Measurements from ENCODE around the gene VSIG10. TPM values are rescaled to one million over a fixed set of nuclear protein-coding genes. Genes with fewer than 3 reads are reported as not detected.

The VSIG10 gene
- total RNA-seq, 1 donor from 2014 or later = 12.0 TPM

DNA sequence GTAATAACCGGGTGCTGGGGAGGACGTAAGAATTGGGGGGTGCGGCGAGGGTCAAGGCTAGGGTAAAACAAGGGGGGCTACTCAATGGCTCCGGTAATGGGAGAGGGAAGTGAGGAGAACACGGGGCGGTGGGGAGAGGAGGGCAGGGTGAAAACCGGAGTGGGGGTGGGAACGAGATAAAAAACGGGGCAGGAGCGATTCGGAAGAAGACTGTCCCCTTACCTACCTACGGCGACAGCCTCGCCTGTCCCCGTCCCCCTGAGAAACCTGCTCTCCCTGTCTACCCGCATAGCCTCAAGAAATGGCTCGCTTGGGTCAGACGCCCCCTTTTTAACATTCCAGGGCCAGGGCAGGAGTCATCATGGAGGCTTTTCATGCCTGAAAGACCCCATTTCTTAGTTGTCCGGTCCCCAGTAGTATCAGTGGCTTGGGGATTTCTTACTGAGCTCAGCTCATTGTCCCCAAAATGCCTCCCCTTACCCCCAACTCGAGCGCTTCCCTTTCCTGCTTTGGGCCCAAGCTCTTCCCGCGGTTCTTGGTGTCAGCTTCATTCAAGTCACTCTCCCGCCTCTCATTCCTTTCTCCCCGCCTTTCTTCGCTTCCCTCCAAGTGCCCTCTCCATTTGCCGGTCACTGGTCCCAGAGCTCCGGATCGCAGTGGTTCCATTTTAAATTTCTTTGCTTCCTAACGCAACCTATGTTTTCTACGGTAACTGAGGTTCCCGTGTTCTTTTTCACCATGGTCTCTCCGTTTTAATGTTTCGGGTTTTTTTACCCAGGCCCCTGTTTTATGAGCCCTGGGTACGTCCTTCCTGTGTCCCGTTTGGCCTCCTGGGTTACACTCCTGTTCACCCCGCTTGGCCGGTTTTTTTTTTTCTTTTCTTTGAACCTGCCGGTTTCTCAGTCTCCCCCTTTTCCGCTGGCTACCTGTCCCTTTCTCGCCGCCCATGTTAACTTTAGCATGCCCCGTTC lies 41.7 kb downstream of the VSIG10 start:
- Histone ChIP-seq H3K9me3 (ENCODE audit: insufficient read depth, low read depth, low read length) (no peaks in the 10 kb centered on the region), H3K27ac (ENCODE audit: low read depth, low read length) (peak overlapping the region; percentile 88), H3K9ac (ENCODE audit: low read length) (peak overlapping the region; percentile 99), H2AFZ (ENCODE audit: low read depth, low read length) (peak overlapping the region; percentile 66), H3K36me3 (ENCODE audit: insufficient read depth, low read length) (no peaks in the 10 kb centered on the region), H3K4me3 (ENCODE audit: insufficient read depth, low read depth, low read length) (peak overlapping the region; percentile 70), H3K79me2 (ENCODE audit: insufficient read depth, low read length) (peaks cover 48% of the 10 kb centered on the region), H3K27me3 (ENCODE audit: insufficient read depth, low read length) (no peaks in the 10 kb centered on the region), H4K20me1 (ENCODE audit: insufficient read depth, low read length) (peaks cover 4% of the 10 kb centered on the region), H3K4me2 (ENCODE audit: low read length) (peak overlapping the region; percentile 99), H3K4me1 (ENCODE audit: insufficient read depth, low read length) (peaks cover 21% of the 10 kb centered on the region)
- Mint-ChIP-seq H3K9me3 (ENCODE audit: unreplicated experiment) (no peaks in the 10 kb centered on the region), H3K4me3 (ENCODE audit: unreplicated experiment) (peak overlapping the region; percentile 94), H3K27ac (ENCODE audit: unreplicated experiment) (peak overlapping the region; percentile 91), H3K36me3 (ENCODE audit: low read depth, unreplicated experiment) (peaks cover 4% of the 10 kb centered on the region), H3K4me1 (ENCODE audit: low read depth, unreplicated experiment) (peaks cover 27% of the 10 kb centered on the region), H3K27me3 (ENCODE audit: low read depth, unreplicated experiment) (no peaks in the 10 kb centered on the region)
- FAIRE-seq (no peak), DNase-seq (ENCODE audit: low read depth) (peak; percentile 54)
- TF ChIP-seq CTCF (IDR thresholded peaks at IDR 0.05; ENCODE audit: insufficient read depth, low read depth, low read length) = no peak
- no peak for TF ChIP-seq EZH2 (IDR thresholded peaks at IDR 0.05; ENCODE audit: insufficient read depth, low read length)

- no peak for TF ChIP-seq EZH2 (IDR thresholded peaks at IDR 0.05; ENCODE audit: insufficient read depth, low read length)
- no peak for TF ChIP-seq CTCF (IDR thresholded peaks at IDR 0.05; ENCODE audit: insufficient read depth, low read depth, low read length)
- H3K4me3 Mint-ChIP-seq (ENCODE audit: unreplicated experiment) = peak within 1 kb of the TSS; percentile 96
- Histone ChIP-seq H3K27me3 (ENCODE audit: insufficient read depth, low read length) (no peaks in the 10 kb centered on the region), H2AFZ (ENCODE audit: low read depth, low read length) (peak within 1 kb of the TSS; percentile 66), H3K4me2 (ENCODE audit: low read length) (peak within 1 kb of the TSS; percentile 99), H3K9me3 (ENCODE audit: insufficient read depth, low read depth, low read length) (no peaks in the 10 kb centered on the region), H3K27ac (ENCODE audit: low read depth, low read length) (peak within 1 kb of the TSS; percentile 88), H3K79me2 (ENCODE audit: insufficient read depth, low read length) (peaks cover 56% of the 10 kb centered on the region), H3K36me3 (ENCODE audit: insufficient read depth, low read length) (no peaks in the 10 kb centered on the region), H3K4me1 (ENCODE audit: insufficient read depth, low read length) (peaks cover 21% of the 10 kb centered on the region), H3K4me3 (ENCODE audit: insufficient read depth, low read depth, low read length) (peak within 1 kb of the TSS; percentile 92), H3K9ac (ENCODE audit: low read length) (peak within 1 kb of the TSS; percentile 99), H4K20me1 (ENCODE audit: insufficient read depth, low read length) (peaks cover 4% of the 10 kb centered on the region)
- H3K27ac Mint-ChIP-seq (ENCODE audit: unreplicated experiment) = peak within 1 kb of the TSS; percentile 91
- H3K9me3 Mint-ChIP-seq (ENCODE audit: unreplicated experiment) = no peaks in the 10 kb centered on the region
- peaks cover 27% of the 10 kb centered on the region for H3K4me1 Mint-ChIP-seq (ENCODE audit: low read depth, unreplicated experiment)
- H3K36me3 Mint-ChIP-seq (ENCODE audit: low read depth, unreplicated experiment) = peaks cover 4% of the 10 kb centered on the region
- no peaks in the 10 kb centered on the region for H3K27me3 Mint-ChIP-seq (ENCODE audit: low read depth, unreplicated experiment)
- no peak for FAIRE-seq
- DNase-seq (ENCODE audit: low read depth) = peak; percentile 44
These were observed 42.6 kb downstream of the VSIG10 start, which contains the start of gene WSB2 for GRCh38 chr12:118061011-118061872. Gene WSB2 (minus strand): TSS chr12:118061179. CDS start chr12:118061048, 131 bp downstream.
